Panc1 (cell line): ENCODE results near the gene PAK2. TPM values are rescaled to one million over a fixed set of nuclear protein-coding genes. Genes with fewer than 3 reads are reported as not detected.

Source experiments
- ATAC-seq: fragments of 200-7000 bp; cut with Tn5 transposase; 2 replicates; pipeline ENCODE4 v1.9.1; 2020; ENCODE audit warnings: mild to moderate bottlenecking, moderate library complexity
- BruUV-seq: library from RNA; stranded (reverse); fragments of 400-500 nt; replicated peaks from 2 replicates; lab custom pipeline; 2021; lab: Mats Ljungman, UMichigan
- CTCF ChIA-PET: fragments of 300-600 bp; sonication (Branson Sonifier 250); formaldehyde crosslinking; loops from one replicate; lab custom pipeline; 2022; ENCODE audit warnings: antibody characterized with exemption; lab: Charles Lee
- POLR2A ChIA-PET: fragments of 300-600 bp; sonication (Branson Sonifier 250); formaldehyde crosslinking; loops from one replicate; lab custom pipeline; 2022; ENCODE audit warnings: antibody characterized with exemption; lab: Charles Lee
- DNase-seq: peaks from one replicate; pipeline ENCODE4 v3.0.0-alpha.2; 2010; ENCODE audit warnings: low read depth, low spot score
- H3K27ac ChIP-seq: 2 replicates; pipeline ENCODE4 v1.5.1; 2011; ENCODE audit warnings: mild to moderate bottlenecking, low read length, inconsistent platforms
- H3K27me3 ChIP-seq: fragments of 200-500 bp; sonication (Bioruptor generic); 2 replicates; pipeline ENCODE4 v1.6.0; 2014; ENCODE audit warnings: low read length, inconsistent platforms; ENCODE audit not compliant: control insufficient read depth, insufficient read depth
- H3K36me3 ChIP-seq: fragments of 200-500 bp; sonication (Bioruptor generic); 2 replicates; pipeline ENCODE4 v1.5.1; 2014; ENCODE audit warnings: inconsistent platforms, mild to moderate bottlenecking, low read length, moderate library complexity; ENCODE audit not compliant: control insufficient read depth, insufficient read depth
- H3K4me1 ChIP-seq: 2 replicates; pipeline ENCODE4 v1.5.1; 2011; ENCODE audit warnings: inconsistent platforms, mild to moderate bottlenecking, low read length, moderate library complexity; ENCODE audit not compliant: control insufficient read depth, insufficient read depth
- H3K4me3 ChIP-seq, 2 experiments: 2 replicates each; pipeline ENCODE4 v1.5.1; 2011 to 2012; ENCODE audit warnings: low read depth in 2 of 2, low read length in 2 of 2, mild to moderate bottlenecking in 2 of 2, inconsistent platforms in 1 of 2, moderate library complexity in 1 of 2
- H3K9me3 ChIP-seq: fragments of 200-500 bp; sonication (Bioruptor generic); 2 replicates; pipeline ENCODE4 v1.5.1; 2014; ENCODE audit warnings: low read depth, mild to moderate bottlenecking, inconsistent platforms, low read length, moderate library complexity; ENCODE audit not compliant: control insufficient read depth, insufficient read depth
- POLR2AphosphoS5 ChIP-seq: IDR thresholded peaks from 2 replicates; pipeline ENCODE4 v1.6.1; 2012; ENCODE audit warnings: mild to moderate bottlenecking, low read depth, low read length, moderate library complexity
- REST ChIP-seq, 2 experiments: IDR thresholded peaks; 2 replicates each; pipeline ENCODE4 v1.6.1; 2011 to 2012; ENCODE audit warnings: low read depth in 2 of 2, control low read depth in 1 of 2, low read length in 1 of 2, mild to moderate bottlenecking in 1 of 2, moderate library complexity in 1 of 2; ENCODE audit not compliant: insufficient read depth in 1 of 2
- SIN3A ChIP-seq: IDR thresholded peaks from 2 replicates; pipeline ENCODE4 v1.6.1; 2012; ENCODE audit warnings: low read depth, mild to moderate bottlenecking, low read length, moderate library complexity, borderline replicate concordance; ENCODE audit not compliant: insufficient read depth
- TCF7L2 ChIP-seq: IDR thresholded peaks from 2 replicates; pipeline ENCODE4 v1.6.1; 2011; ENCODE audit warnings: mild to moderate bottlenecking, low read depth, low read length, inconsistent platforms
- in situ Hi-C: cut with HindIII; loops from 2 replicates; pipeline ENCODE4 v1.10.0; 2016; ENCODE audit warnings: low sequenced_read_pairs, low pct_unique_long_range_greater_than_20kb
- intact Hi-C: fragments of 100-400 bp; cut with micrococcal nuclease; formaldehyde crosslinking; loops from one replicate; pipeline ENCODE4 v1.10.0; 2022; ENCODE audit not compliant: unreplicated experiment
- total RNA-seq: library from RNA; stranded (reverse); gene quantifications from one replicate; pipeline ENCODE4 v1.2.1, GENCODE V29; 2021; ENCODE audit not compliant: unreplicated experiment
- TF ChIP-seq, protein P1 (sequence below): fragments of 450-650 bp; IDR thresholded peaks from 2 replicates; pipeline ENCODE4 v1.5.1; 2017; ENCODE audit warnings: mild to moderate bottlenecking

PAK2 gene
- total RNA-seq, 1 experiment from 2014 or later, result 185 TPM

DNA sequence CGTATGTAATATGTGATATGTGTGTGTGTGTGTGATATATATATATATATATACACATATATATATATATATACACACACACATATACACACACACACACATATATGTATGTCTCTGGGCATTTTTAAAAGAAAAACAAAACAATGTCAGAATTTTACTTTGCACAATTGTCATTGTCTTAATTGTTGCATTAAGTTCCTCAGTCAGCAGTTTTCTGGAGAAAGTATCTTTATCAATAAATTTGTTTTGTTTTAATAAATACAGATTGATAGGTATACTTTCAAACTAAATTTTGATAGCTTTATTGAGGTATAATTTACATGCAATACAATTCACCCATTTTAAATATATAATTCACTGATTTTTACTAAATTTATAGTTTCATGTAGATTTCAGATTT is 65.1 kb downstream of the PAK2 start:
- CTCF ChIA-PET, result no interaction called here
- BruUV-seq, result no TSS peak
- in situ Hi-C loops (no loop called here), intact Hi-C loops (no loop called here)
- Histone ChIP-seq H3K36me3 (peaks cover 29% of the 10 kb centered on the region), H3K4me1 (peaks cover 8% of the 10 kb centered on the region), H3K27me3 (no peaks in the 10 kb centered on the region), H3K27ac (no peak overlapping the region), H3K4me3 (no peak overlapping the region), H3K9me3 (no peaks in the 10 kb centered on the region)
- POLR2A ChIA-PET, result no interaction called here
- ATAC-seq (no peak), DNase-seq (no peak)
- TF ChIP-seq REST (IDR thresholded peaks at IDR 0.05; ENCODE audit: insufficient read depth in 1 of 2, low read depth in 2 of 2, low read length in 1 of 2), result no peak
- TF ChIP-seq SIN3A, result no peak
- no peak for TF ChIP-seq TCF7L2
- TF ChIP-seq, protein P1, sequence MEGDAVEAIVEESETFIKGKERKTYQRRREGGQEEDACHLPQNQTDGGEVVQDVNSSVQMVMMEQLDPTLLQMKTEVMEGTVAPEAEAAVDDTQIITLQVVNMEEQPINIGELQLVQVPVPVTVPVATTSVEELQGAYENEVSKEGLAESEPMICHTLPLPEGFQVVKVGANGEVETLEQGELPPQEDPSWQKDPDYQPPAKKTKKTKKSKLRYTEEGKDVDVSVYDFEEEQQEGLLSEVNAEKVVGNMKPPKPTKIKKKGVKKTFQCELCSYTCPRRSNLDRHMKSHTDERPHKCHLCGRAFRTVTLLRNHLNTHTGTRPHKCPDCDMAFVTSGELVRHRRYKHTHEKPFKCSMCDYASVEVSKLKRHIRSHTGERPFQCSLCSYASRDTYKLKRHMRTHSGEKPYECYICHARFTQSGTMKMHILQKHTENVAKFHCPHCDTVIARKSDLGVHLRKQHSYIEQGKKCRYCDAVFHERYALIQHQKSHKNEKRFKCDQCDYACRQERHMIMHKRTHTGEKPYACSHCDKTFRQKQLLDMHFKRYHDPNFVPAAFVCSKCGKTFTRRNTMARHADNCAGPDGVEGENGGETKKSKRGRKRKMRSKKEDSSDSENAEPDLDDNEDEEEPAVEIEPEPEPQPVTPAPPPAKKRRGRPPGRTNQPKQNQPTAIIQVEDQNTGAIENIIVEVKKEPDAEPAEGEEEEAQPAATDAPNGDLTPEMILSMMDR, result no peak
- no peak for TF ChIP-seq POLR2AphosphoS5

- in situ Hi-C loops (no loop called here), intact Hi-C loops (no loop called here)
- no peak for TF ChIP-seq SIN3A
- no peak for TF ChIP-seq POLR2AphosphoS5
- no peak for TF ChIP-seq REST (IDR thresholded peaks at IDR 0.05; ENCODE audit: insufficient read depth in 1 of 2, low read depth in 2 of 2, low read length in 1 of 2)
- no peak for TF ChIP-seq TCF7L2
- TF ChIP-seq, protein P1, result no peak
- BruUV-seq, result no TSS peak
- Histone ChIP-seq H3K9me3 (no peaks in the 10 kb centered on the region), H3K27ac (no peak overlapping the region), H3K4me3 (no peak overlapping the region), H3K4me1 (peaks cover 8% of the 10 kb centered on the region), H3K27me3 (no peaks in the 10 kb centered on the region), H3K36me3 (peaks cover 33% of the 10 kb centered on the region)
- no peak for ATAC-seq
- ChIA-PET CTCF (no interaction called here), POLR2A (no interaction called here)
- no peak for DNase-seq
These were observed 71.4 kb downstream of the PAK2 start for GRCh38 chr3:196810963-196811581.
